Bronchial epithelial cell (primary cell): Measurements from ENCODE around the gene PRKCQ. TPM values are rescaled to one million over a fixed set of nuclear protein-coding genes. Genes with fewer than 3 reads are reported as not detected.

Experiments
- DNase-seq: peaks from one replicate; pipeline ENCODE4 v3.0.0-alpha.2; 2010; ENCODE audit warnings: low read depth
- FAIRE-seq: peaks from 2 replicates; lab custom pipeline; 2011; peaks lifted over from hg19 to GRCh38; lab: Jason Lieb, UNC
- H3K27me3 ChIP-seq: 2 replicates; pipeline ENCODE4 v1.5.1; 2011; ENCODE audit warnings: low read length; ENCODE audit not compliant: control insufficient read depth, insufficient read depth
- H3K36me3 ChIP-seq: 2 replicates; pipeline ENCODE4 v1.5.1; 2011; ENCODE audit warnings: low read length; ENCODE audit not compliant: control insufficient read depth, insufficient read depth
- H3K4me3 ChIP-seq: 2 replicates; pipeline ENCODE4 v1.5.1; 2011; ENCODE audit warnings: mild to moderate bottlenecking, low read depth, low read length, control low read depth
- total RNA-seq: library from RNA; depleted of rRNA; stranded (reverse); fragments of >200 nt; gene quantifications from 2 replicates; pipeline ENCODE4 v1.2.1, GENCODE V29; 2014
- TF ChIP-seq, protein P1 (sequence below): IDR thresholded peaks from 2 replicates; pipeline ENCODE4 v1.5.1; 2011; ENCODE audit warnings: mild to moderate bottlenecking, moderate library complexity, low read length, control low read depth, inconsistent platforms; ENCODE audit not compliant: insufficient read depth, severe bottlenecking

PRKCQ gene
- total RNA-seq, 1 donor from 2014 or later, result 2.1 TPM

DNA sequence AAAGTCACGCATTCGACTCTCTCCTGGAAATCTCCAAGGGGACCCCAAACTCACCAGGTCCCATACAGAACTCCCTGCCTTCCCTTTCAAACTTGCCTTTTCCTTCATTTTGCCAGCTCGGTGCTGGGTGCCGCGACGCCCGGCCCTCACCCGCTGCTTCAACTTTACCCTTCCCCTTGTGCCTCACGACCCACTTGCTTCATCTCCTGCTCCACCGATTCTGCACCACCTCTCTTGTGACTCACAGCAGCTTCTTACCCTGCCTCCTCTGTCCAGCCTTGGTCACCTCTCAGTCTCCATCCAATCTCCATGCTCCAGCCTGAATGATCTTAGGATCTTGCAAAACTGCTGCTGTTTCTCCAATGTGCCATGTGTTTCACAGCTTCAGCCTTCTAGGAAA lies 59.9 kb downstream of the PRKCQ start:
- DNase-seq, result no peak
- TF ChIP-seq, protein P1, sequence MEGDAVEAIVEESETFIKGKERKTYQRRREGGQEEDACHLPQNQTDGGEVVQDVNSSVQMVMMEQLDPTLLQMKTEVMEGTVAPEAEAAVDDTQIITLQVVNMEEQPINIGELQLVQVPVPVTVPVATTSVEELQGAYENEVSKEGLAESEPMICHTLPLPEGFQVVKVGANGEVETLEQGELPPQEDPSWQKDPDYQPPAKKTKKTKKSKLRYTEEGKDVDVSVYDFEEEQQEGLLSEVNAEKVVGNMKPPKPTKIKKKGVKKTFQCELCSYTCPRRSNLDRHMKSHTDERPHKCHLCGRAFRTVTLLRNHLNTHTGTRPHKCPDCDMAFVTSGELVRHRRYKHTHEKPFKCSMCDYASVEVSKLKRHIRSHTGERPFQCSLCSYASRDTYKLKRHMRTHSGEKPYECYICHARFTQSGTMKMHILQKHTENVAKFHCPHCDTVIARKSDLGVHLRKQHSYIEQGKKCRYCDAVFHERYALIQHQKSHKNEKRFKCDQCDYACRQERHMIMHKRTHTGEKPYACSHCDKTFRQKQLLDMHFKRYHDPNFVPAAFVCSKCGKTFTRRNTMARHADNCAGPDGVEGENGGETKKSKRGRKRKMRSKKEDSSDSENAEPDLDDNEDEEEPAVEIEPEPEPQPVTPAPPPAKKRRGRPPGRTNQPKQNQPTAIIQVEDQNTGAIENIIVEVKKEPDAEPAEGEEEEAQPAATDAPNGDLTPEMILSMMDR, result no peak
- Histone ChIP-seq H3K27me3 (no peaks in the 10 kb centered on the region), H3K4me3 (no peak overlapping the region), H3K36me3 (no peaks in the 10 kb centered on the region)
- no peak for FAIRE-seq

GRCh38 chr10:6518791-6519429 lies 61.2 kb downstream of the PRKCQ start:
- TF ChIP-seq, protein P1, result no peak
- Histone ChIP-seq H3K36me3 (no peaks in the 10 kb centered on the region), H3K4me3 (no peak overlapping the region), H3K27me3 (no peaks in the 10 kb centered on the region)
- FAIRE-seq, result no peak
- DNase-seq, result no peak

- FAIRE-seq (no peak), DNase-seq (no peak)
- H3K27me3 ChIP-seq, result no peaks in the 10 kb centered on the region
Measured at GRCh38 chr10:6516929-6517284, 63.2 kb downstream of the PRKCQ start.

DNA sequence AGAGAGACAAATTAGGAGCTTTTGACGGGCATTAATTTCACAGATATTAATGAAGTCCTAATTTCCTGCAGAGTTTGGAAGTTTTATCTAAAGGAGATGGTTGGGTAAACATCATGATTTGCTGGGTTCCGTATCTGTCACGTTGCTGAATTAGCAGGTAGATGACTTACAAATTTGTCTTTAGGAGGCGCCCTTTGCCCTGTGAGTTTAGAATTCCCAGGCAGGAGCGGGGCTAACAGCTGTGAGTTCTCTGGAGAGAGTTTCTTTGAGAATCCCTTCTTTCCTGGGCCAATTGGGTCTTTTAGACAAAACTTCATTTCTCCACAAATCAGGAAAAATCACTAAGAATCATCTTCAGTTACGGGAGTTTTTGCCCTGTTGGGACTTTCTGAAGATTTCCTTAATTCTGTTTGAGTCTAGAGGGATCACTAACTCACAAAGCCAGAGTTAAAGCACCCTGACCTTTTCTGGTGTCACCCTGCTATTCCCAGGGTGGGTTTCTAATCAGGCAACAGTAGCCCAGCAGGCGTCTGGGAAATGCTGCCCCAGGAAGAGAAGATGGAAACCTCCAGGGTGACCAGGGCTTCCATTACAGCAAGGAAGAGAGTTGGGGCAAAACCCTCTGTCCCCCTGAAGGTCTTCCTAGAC lies 63.7 kb downstream of the PRKCQ start:
- no peak for DNase-seq
- TF ChIP-seq, protein P1, result no peak
- no peaks in the 10 kb centered on the region for H3K27me3 ChIP-seq
- no peak for FAIRE-seq
- H3K4me3 ChIP-seq, result no peak overlapping the region
- H3K36me3 ChIP-seq, result no peaks in the 10 kb centered on the region

More at GRCh38 chr10:6516929-6517284, 63.2 kb downstream of the PRKCQ start:
- Histone ChIP-seq H3K4me3 (no peak overlapping the region), H3K36me3 (no peaks in the 10 kb centered on the region)
- TF ChIP-seq, protein P1, result no peak

- no peak for FAIRE-seq
- Histone ChIP-seq H3K36me3 (no peaks in the 10 kb centered on the region), H3K27me3 (no peaks in the 10 kb centered on the region), H3K4me3 (no peak overlapping the region)
- TF ChIP-seq, protein P1, result no peak
- DNase-seq, result no peak
Measured at GRCh38 chr10:6514844-6515780, 65.0 kb downstream of the PRKCQ start.
